Stimulated activated CD8-positive, alpha-beta memory T cell treated with anti-CD3 and anti-CD28 coated beads, Interleukin-4, amount 100 ng/mL, for 48 hours (primary cell): Measurements from ENCODE around the gene MAPK10.

Experiments
- DNase-seq: peaks from one replicate; pipeline ENCODE4 v3.0.0-alpha.2; 2020

Gene MAPK10

DNA sequence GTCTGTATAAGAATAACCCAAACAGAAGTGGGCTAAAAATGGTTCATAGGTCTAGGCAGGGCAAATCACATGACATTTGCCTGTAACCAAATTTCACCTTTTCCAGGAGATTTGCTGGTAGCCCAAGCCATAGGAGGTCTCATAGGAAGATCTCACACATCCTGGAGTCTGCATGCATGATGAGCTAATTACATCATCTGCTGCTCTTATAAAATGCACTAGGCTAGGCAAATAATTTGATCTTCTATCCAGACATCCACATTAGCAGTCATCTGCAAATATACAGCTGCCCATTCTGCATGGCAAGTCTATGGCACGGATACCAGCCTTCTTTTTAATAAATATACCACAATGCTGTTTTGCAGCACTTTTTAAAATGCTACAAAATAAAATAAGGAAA is 87.2 kb downstream of the MAPK10 start:
- DNase-seq: no peak

DNA sequence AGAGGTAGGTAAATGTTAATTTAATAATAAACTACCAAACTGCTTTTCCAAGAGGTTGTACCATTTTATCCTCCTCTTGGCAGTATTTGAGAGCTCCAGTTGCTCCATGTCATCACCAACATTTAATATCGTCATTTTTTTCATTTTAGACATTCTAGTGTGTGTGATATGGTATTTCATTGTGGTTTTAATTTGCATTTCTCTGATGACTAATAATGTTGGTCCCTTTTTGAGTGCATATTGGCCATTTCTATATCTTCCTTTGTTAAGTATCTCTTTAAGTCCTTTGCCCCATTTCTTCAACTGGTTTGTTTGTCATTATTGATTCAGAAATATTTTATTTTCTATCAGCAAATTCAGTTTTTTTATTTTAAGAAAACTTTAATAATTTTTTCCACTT is 88.8 kb downstream of the MAPK10 start:
- DNase-seq: no peak

DNA sequence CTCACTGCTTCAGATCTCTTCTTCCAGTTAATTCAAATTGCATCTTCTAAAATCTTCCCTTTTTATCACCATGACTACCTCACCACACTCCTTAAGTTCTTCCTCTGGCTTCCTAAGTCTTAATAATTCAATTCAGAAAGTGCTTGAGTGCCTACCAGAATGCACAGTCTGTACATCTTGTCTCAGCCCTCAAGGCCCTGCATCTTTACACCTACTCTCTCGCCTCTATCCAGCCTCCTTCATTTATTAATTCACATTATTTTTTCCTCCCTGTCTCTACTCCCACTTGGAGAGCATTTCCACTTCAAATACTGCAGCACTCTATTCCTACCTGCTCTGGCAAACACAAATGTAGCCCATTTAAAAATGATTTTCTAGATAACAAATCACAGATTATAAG is 90.5 kb downstream of the MAPK10 start:
- DNase-seq: no peak

DNA sequence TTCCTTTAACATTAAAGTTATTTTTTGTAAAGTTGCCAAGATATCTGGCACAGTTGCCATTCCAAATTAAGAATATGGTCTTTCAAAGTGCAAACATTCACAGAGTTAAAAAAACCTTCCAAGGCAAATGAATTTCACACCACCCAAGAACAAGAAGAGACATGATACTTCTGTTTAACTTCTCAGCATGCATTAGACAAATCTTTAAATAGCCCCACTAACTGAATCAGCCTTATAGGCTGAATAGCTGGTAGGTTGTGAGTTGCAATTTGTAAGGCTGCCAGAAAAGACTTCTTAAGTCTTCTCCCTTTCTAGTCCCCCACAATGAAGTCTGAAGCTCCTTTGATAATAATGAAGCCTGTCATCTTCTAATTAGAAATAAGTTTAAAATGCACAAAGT is 95.6 kb downstream of the MAPK10 start:
- no peak for DNase-seq

DNA sequence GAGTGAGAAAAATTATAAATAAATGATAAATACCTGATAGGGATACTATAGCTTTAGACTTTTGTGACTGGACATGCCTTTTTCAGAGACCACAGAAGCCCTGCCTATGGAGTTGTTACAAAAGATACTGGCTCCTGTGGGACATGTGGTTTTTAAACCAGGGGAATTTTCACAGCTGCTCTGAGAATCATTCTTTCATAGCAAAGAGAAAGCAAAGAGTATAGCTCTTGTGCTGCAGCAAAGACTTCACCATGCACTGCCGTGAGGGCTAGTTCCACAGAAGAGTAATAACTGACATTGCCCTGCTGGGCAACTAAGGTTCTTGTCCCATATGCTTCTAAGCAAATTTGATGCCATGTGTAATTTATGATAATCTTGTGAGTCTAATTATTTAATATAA is 98.2 kb downstream of the MAPK10 start:
- DNase-seq: no peak

DNA sequence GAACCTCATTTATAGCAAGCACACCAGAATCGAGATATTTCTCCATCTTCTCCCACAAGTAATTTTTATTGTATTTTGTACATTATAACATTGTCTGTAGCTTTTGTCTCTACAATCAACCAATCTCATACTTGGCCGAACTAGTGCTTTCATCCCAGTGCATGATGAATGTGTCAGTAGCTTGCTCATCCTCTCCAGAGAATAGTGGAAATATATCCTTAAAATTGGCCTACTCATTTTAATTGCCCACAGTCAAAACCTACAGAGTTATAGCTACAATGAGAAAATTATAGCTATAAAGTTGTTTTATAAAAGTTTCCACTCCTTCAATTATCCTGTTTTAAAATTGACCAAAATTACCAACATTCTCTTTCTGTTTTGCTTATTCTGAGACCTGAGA is 103.8 kb downstream of the MAPK10 start:
- no peak for DNase-seq

DNA sequence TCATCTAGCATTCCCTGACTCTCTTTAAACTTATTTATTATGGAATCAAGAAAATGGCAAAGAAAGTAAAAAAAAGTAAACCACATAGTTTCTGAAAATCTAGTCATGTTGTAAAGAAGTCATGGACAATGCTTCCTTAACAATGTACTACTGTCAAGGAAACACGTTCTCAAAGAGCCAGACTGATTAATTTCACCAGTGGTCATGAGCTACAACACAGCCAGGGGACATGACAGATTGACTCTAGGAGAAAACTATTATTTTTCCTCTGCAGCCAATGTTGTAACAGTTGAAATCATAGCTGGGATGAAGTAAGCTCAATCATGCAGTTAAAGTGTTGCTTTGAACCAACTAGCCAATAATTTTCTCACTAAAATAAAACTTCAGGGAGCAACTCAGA is 109.2 kb downstream of the MAPK10 start:
- no peak for DNase-seq

DNA sequence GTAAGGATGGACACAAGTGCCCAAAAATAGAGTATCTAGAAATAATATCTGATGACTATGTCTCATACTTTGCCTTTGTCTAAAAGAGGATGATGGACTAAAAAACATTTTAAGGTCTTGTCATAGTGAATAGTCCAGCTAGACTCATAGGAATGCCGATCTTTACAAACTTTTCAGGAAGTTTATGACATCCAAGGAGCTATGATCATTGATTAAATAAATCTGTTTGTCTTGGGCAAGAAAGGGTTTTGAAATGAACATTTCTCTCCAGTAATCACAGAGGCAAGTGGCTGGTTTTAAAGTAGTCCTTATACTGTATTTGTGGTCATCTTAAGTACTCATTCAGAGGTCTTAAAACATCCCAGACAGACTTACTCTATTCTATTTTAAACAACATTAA is 109.8 kb downstream of the MAPK10 start:
- DNase-seq: no peak

DNA sequence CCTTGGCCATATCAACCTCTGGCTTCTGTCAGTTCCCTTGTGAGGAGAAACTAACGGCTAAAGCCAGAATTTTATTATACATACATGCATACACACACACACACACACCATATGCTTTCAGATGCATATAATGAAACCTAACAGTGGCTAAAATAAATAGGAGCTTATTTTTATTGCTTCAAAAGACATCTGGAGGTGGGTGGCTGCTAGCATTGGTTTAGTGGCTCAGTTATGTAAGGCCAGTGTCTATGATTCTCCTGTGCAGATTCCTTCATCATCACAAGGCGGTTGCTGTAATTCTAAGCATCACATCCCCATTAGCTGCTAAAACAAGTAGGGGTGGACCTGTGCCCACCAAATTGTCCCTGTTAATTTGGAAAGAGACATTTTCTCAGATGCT is 110.8 kb downstream of the MAPK10 start:
- DNase-seq: no peak

DNA sequence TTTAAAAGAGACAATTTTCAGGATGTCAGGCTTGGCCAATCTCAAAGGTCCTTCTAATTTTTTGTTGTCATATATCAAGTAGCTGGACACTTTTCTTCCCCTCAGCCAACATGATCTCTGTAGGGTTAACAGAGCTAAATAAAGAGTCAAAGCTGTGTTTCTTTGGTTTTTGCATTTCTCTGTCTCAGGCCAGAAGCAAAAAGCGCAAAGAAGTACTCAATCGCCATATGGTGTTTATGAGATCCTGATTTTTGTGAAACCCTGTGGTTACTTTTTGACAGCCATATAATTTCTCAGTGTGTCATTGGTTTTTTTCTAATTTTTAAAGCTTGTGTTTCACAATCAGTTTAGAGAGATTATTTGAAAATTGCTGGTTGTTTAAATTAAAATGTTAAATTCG is 111.9 kb downstream of the MAPK10 start:
- no peak for DNase-seq

DNA sequence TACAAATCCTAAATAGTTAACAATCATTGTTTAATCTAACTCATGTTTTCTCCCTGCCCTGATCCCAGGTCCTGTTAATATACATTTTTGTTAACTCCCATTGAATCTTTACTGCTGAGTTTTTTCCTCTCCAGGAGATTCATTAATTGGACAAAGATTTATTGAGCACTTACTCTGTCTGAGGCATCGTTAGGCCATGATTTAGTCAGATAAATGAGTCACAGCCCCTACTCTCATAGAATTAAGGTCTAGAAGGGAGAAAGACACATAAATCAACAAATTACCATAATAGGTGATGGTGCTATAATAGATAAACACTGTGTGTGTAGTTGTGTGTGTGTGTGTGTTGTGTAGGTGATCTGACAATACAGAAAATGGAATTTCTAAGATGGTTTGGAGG is 112.5 kb downstream of the MAPK10 start:
- no peak for DNase-seq

DNA sequence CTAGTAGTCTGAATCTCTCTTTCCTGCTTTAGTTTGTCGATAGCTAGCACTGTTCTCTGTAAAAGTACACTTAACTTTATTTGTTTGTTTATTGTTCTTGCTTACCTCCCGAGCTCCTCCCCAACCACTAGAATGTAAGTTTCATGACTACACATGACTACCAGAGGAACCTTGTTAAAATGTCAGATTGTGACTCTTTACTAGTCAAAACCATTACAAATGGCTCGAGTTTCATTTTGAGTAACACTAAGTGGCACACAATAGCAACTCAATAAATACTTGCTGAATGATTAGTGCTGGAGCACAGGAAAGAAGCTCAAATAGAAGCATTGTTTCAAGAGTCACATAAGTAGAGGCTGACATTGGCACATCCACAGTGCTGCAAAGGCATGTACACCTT is 116.1 kb downstream of the MAPK10 start:
- DNase-seq: no peak

DNA sequence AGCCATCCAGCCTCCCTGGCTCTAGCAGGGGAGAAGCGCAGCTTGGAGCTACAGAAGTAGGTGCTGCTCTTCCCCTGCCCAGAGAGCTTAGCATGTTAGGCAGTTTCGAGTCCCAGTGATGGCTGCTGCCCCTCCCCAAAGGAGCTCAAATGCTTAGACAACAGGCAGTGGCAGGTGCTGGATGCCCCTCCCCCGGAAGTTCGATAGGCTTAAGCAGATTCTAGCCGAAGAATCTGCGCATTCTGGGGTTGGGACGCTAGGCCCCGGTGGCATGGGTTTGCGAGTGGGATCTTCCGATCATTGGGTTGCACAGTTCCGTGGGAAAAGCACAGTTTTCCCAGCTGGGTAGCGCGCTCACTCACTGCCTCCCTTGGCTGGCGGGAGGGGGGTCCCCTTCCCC is 117.2 kb downstream of the MAPK10 start:
- DNase-seq: no peak

DNA sequence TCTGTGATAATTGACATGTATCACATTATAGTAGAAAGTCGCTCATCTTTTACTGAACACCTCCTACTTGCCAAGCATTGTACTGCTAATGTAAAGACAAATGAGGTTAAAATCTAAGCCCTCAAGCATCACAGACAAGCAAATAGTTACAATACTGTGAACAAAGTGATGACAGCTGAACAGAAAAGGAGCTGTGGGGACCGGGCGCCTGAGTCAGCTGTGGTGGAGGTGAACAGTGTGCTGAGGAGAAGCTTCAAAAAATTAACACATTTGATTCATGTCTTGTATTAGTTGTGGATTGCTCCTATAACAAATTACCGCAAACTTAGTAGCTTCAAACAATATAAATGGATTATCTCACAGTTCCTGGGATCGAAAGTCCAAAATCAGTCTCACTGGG is 124.3 kb downstream of the MAPK10 start:
- no peak for DNase-seq

DNA sequence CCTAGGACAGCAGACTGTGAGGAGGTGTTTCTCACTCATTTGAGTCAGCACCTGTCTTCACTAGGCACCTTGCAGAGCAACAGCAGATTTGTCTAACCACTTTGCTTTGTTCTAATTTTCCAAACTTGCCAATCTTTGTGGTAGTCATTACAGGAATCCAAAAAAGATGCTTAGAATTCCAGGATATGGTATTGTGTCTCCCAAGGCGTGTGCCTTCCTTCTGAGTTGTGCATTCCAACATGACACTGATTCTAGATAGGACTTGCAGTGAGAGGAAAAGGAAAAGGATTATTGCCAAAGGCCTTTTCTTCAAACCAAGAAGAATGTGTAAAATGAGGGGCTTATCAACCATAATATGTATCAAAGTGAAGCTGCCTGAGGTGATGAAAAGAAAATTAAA is 126.2 kb downstream of the MAPK10 start:
- DNase-seq: no peak

DNA sequence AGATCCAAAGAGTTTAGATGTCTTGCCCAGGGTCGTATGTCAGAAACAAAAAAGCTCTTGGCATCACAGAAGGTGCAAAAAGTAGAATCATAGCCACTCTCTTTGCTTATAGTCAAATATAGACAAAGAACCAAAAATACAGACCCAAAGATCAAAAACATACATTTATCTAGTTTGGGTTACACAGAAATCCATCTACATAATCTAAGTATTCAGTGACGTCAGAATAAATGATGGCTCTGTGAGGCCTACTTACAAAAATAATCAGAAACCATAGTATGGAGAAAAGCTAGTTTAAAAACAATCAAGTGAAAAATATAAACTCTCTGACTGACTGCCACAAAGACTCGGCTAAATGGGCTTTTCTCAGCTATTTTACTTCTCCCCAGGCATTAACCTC is 126.8 kb downstream of the MAPK10 start:
- no peak for DNase-seq

DNA sequence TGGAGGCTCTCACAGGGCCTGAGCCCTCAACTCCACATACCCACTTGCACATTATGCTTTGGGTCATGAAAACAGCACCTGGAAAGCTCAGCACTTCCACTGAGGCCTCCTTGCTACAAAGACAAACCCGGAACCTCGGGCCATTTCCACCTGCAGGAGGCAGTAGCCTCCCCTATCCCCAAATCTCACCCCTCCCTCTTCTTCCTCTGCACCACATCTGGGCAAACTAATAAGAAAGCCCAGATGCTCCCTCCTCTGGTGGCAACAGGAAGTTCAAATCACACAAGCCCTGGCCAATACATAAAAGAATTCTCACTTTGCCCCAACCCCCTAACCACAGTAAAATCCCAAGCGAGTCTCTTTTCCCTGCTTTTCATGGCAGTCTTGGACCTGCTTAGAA is 136.4 kb downstream of the MAPK10 start:
- DNase-seq: no peak

DNA sequence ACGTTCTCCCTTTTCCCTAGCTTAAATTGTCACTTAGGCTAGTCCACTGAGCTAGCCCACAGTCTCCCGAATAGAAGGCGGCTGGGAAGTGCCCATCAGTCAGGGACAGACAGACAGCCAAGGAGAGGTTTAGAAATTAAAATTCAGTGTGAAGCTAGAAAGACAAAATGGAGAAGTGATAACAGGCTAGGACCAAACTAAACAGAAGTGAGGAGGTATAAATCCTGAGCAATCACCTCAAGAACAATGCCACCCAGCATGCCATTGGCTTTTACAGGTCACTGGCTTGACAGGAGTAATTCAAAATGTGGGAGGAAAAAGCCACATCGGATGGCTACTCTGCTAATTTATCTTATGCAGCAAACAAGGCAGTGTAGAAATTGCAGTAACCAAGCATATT is 138.9 kb downstream of the MAPK10 start:
- no peak for DNase-seq

DNA sequence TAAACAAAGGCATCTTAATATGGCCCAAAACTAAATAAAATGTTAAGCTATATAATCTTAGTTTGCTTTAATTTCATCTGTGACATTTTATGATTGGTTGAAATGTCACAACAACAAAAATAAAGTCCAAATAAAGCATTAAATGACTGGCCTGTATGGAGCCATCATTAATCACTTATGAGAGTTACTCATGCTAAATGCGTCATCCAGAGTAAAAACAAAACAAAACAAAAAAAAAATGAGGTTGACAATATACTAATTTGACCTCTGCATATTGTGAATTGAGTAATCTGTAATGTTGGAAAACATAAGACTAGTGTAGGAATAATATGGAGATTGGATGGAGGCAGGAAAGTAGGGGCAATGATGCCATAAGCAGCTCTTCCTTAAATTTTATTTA is 139.7 kb downstream of the MAPK10 start:
- no peak for DNase-seq

DNA sequence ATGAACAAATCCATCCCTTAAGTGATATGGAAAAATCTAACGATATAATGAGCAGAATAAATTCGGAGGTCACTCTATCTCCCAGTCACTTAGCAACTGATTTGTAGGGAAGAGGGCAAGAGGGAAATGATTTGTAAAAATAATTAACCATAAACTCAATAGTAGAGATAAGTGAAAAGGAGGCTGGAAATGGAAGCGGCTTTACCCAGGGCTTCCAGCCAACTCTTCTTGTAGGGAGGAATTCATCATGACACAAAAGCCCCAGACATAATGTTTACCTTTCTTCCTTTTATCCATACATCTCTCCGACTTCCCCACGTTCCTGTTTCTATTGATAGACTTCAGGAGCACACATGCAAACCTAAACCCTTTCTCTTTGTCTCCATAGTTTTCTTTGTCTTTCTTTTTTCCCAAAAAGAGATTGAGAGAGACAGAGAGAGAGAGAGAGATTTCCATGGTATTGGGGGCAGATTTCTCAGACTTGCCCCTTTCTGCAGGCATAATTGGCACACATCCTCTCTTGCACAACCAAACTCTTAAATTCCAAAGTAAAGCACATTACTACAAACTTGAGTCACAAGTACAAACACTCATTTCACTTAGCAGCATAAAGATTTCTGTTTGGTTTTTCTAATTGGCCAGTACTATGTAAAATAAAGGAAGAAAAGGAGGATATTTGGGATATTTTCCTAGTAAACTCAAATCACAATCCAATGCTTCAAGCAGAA is 140.9 kb downstream of the MAPK10 start:
- no peak for DNase-seq

DNA sequence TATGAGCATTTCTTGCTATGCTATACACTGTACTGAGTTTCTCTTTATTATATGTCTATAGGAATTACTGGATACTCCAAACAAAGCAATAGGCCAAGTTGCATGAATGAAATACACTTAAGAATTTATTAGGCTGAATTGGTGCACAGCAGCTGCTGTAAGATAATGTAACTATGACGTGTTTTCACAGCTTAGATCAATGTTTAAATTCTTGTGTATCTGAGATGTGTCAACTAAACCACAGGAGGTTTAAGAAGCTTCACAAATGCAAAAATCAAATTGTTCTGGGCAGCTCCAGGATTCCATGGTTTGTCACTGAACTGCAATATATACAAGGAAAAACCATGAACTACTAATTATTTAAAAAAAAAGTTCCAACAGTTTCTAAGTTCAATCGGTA is 156.7 kb downstream of the MAPK10 start:
- DNase-seq: no peak

DNA sequence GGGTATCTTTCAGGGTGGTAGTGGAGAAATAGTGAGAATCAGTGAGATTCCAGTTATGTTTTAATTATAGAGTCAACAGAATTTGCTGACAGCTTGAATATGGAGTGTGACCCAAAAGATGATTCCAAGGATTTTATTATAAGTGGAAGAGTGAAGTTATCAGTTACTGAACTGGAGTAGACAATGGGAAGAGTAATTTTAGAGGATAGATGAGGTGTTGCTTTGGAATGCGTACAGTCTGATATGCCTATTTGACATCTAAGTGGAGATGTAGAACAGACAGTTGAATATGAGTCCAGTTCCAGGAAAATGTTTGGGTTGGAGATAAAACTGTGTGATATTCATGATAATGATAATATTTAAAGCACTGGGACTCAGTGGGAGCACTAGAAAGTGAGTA is 174.2 kb downstream of the MAPK10 start:
- no peak for DNase-seq

DNA sequence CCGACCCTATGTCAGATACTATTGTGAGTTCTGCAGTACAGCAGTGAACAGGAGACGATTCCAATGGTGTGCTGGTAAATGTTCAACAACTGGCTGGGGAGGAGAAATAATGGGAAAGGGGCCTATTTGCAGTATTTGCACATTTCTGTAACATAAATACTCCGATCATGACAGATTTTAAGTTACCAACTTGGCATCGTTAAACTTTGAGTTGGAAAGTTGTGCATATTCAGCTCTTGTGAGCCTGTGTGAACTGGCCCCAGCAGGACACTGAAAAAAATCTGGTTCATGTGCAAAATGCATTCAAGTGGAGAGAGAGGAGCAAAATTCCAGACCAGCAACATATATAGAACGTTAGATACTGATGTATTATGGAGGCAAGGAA is 175.0 kb downstream of the MAPK10 start:
- no peak for DNase-seq

DNA sequence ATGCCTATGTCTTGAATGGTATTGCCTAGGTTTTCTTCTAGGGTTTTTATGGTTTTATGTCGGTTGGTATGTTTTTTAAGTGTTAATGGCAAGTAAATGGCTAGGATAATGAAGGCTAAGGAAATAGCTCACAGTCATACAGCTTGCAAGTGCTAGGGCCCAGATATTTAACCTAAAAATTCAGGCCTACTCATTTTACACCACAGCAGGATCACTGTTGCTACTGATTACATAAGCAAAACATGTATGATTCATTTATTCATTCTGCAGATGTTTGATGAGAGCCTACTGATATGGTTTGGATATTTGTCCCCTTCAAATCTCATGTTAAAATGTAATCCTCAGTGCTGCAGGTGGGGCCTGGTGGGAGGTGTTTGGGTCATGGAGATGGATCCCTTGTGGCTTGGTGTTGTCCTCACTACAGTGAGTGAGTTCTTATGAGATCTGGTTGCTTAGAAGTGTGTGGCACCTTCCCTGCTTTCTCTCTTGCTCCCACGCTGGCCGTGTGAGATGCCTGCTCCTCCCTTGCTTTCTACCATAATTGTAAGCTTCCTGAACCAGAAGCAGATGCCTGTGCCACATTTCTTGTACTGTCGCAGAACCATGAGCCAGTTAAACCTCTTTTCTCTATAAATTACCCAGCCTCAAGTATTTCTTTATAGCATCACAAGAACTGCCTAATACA is 175.5 kb downstream of the MAPK10 start:
- DNase-seq: no peak

DNA sequence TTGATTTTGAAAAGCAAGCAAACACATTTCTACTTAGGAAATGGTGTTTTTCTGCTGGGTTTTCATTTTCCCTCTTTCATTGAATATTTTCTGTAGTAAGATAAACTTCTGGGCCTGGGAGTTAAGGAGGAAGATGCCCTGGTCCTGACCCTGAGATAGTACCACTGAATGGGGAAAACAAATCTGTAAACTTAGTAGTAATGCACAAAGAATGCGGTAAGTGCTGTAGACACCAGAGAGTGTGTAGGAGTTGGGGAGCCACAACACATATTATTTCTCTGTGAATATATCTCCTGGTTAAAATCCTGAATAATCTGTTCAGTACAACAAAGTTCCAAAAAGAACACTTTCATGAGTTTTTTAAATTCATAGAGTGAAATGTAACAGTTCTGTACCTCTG is 178.3 kb downstream of the MAPK10 start:
- DNase-seq: no peak
